GM18909 (cell line): ENCODE results near the gene XPR1.
A peak's percentile ranks its signal among the peaks of the same experiment; 100 is the strongest.
"Not testable (repeated sequence)": the region's sequence is repeated elsewhere in the genome, so short reads cannot be mapped to it uniquely, and the experiment has no call there.

Experiments used
- ATAC-seq: cut with Tn5 transposase; IDR thresholded peaks from one replicate; pipeline ENCODE4 v1.9.1; 2021; ENCODE audit warnings: mild to moderate bottlenecking; ENCODE audit not compliant: unreplicated experiment, poor library complexity

Gene XPR1

GRCh38 chr1:180775801-180776200, 144.0 kb downstream of the XPR1 start:
- no peak for ATAC-seq

GRCh38 chr1:180777072-180777689, 145.4 kb downstream of the XPR1 start:
- ATAC-seq, result no peak

- ATAC-seq, result no peak
These were observed 147.1 kb downstream of the XPR1 start for GRCh38 chr1:180778782-180779398.

- no peak for ATAC-seq
These were observed 147.8 kb downstream of the XPR1 start for GRCh38 chr1:180779584-180779983.

GRCh38 chr1:180781718-180782117, 149.9 kb downstream of the XPR1 start:
- ATAC-seq, result no peak

GRCh38 chr1:180785291-180785690, 153.5 kb downstream of the XPR1 start:
- ATAC-seq, result no peak

GRCh38 chr1:180785887-180786286, 154.1 kb downstream of the XPR1 start:
- ATAC-seq, result no peak

GRCh38 chr1:180786624-180787023, 154.8 kb downstream of the XPR1 start:
- no peak for ATAC-seq

- no peak for ATAC-seq
These were observed 155.9 kb downstream of the XPR1 start for GRCh38 chr1:180787628-180788307.

- ATAC-seq, result no peak
These were observed 157.6 kb downstream of the XPR1 start for GRCh38 chr1:180789460-180789859.

GRCh38 chr1:180791152-180791551, 159.3 kb downstream of the XPR1 start:
- ATAC-seq, result not testable (repeated sequence)

GRCh38 chr1:180791806-180792205, 160.0 kb downstream of the XPR1 start:
- no peak for ATAC-seq

GRCh38 chr1:180793451-180793850, 161.6 kb downstream of the XPR1 start:
- no peak for ATAC-seq

- no peak for ATAC-seq
These were observed 165.2 kb downstream of the XPR1 start for GRCh38 chr1:180796897-180797640.

- no peak for ATAC-seq
These were observed 169.1 kb downstream of the XPR1 start for GRCh38 chr1:180800945-180801344.

GRCh38 chr1:180802813-180803212, 171.0 kb downstream of the XPR1 start:
- no peak for ATAC-seq

GRCh38 chr1:180805316-180805715, 173.5 kb downstream of the XPR1 start:
- peak; percentile 78 for ATAC-seq

GRCh38 chr1:180811298-180811697, 179.5 kb downstream of the XPR1 start:
- no peak for ATAC-seq

GRCh38 chr1:180811886-180812285, 180.1 kb downstream of the XPR1 start:
- no peak for ATAC-seq

GRCh38 chr1:180814258-180814657, 182.4 kb downstream of the XPR1 start:
- ATAC-seq, result no peak

GRCh38 chr1:180815188-180815587, 183.4 kb downstream of the XPR1 start:
- no peak for ATAC-seq
